GM19240 (cell line): ENCODE results near the gene ADSS1.
A peak's percentile ranks its signal among the peaks of the same experiment; 100 is the strongest.

Source experiments
- DNase-seq: peaks from one replicate; pipeline ENCODE4 v3.0.0; 2011; ENCODE audit warnings: low spot score; ENCODE audit not compliant: insufficient read length

ADSS1 gene

GRCh38 chr14:104687601-104688504, 36.2 kb upstream of the ADSS1 start:
- DNase-seq: no peak

- no peak for DNase-seq
These were observed 35.4 kb upstream of the ADSS1 start for GRCh38 chr14:104688505-104689108.

GRCh38 chr14:104689109-104689880, 34.7 kb upstream of the ADSS1 start, which contains the start of gene INF2:
INF2 (plus strand) TSS chr14:104689618; CDS start chr14:104701366, 11,748 bp downstream.
- DNase-seq: peak; percentile 79

GRCh38 chr14:104689881-104690711, 33.9 kb upstream of the ADSS1 start:
- DNase-seq: no peak

- no peak for DNase-seq
These were observed 33.1 kb upstream of the ADSS1 start for GRCh38 chr14:104690861-104691455.

- no peak for DNase-seq
These were observed 32.3 kb upstream of the ADSS1 start for GRCh38 chr14:104691546-104692260.

GRCh38 chr14:104692261-104692938, 31.6 kb upstream of the ADSS1 start:
- DNase-seq: no peak

- DNase-seq: no peak
These were observed 31.1 kb upstream of the ADSS1 start for GRCh38 chr14:104692939-104693315.

GRCh38 chr14:104693482-104694431, 30.3 kb upstream of the ADSS1 start:
- DNase-seq: no peak

GRCh38 chr14:104694475-104694950, 29.5 kb upstream of the ADSS1 start:
- no peak for DNase-seq

GRCh38 chr14:104694991-104695659, 28.9 kb upstream of the ADSS1 start:
- no peak for DNase-seq

- no peak for DNase-seq
These were observed 28.4 kb upstream of the ADSS1 start for GRCh38 chr14:104695660-104696000.

GRCh38 chr14:104696671-104697316, 27.2 kb upstream of the ADSS1 start:
- no peak for DNase-seq

GRCh38 chr14:104697317-104697703, 26.7 kb upstream of the ADSS1 start:
- no peak for DNase-seq

GRCh38 chr14:104697892-104698583, 26.0 kb upstream of the ADSS1 start:
- DNase-seq: no peak

- DNase-seq: no peak
These were observed 25.2 kb upstream of the ADSS1 start for GRCh38 chr14:104698688-104699425.
